PC-9 (cell line): ENCODE results near the gene MTCL1. TPM values are rescaled to one million over a fixed set of nuclear protein-coding genes. Genes with fewer than 3 reads are reported as not detected.

Source experiments
- BruUV-seq: library from RNA; stranded (reverse); fragments of 400-500 nt; replicated peaks from 2 replicates; lab custom pipeline; 2021; lab: Mats Ljungman, UMichigan
- CTCF ChIA-PET: fragments of 300-600 bp; sonication (Branson Sonifier 250); formaldehyde crosslinking; loops from one replicate; lab custom pipeline; 2022; ENCODE audit warnings: antibody characterized with exemption; lab: Charles Lee
- POLR2A ChIA-PET: fragments of 300-600 bp; sonication (Branson Sonifier 250); formaldehyde crosslinking; loops from one replicate; lab custom pipeline; 2022; ENCODE audit warnings: antibody characterized with exemption; ENCODE audit not compliant: unreplicated experiment; lab: Charles Lee
- DNase-seq, 2 experiments: peaks; one replicate each; pipeline versions ENCODE4 v3.0.0 to v3.0.0-alpha.2; 2015 to 2022; ENCODE audit warnings: mixed read lengths in 1 of 2
- H2AFZ ChIP-seq: fragments of 200-600 bp; sonication (generic); 2 replicates; pipeline ENCODE4 v1.8.1; 2017; ENCODE audit warnings: antibody characterized with exemption
- H3F3A ChIP-seq: fragments of 200-600 bp; sonication (generic); 2 replicates; pipeline ENCODE4 v1.8.1; 2017; ENCODE audit warnings: antibody characterized with exemption, mild to moderate bottlenecking, low read depth; ENCODE audit not compliant: insufficient read depth
- H3K27ac ChIP-seq: fragments of 200-600 bp; sonication (generic); 2 replicates; pipeline ENCODE4 v1.6.1; 2016; ENCODE audit warnings: mixed run types
- H3K27me3 ChIP-seq: fragments of 200-600 bp; sonication (generic); 2 replicates; pipeline ENCODE4 v1.6.1; 2016; ENCODE audit warnings: low read depth, mixed run types; ENCODE audit not compliant: insufficient read depth
- H3K36me3 ChIP-seq: fragments of 200-600 bp; sonication (generic); 2 replicates; pipeline ENCODE4 v1.6.1; 2016; ENCODE audit warnings: low read depth, mixed run types
- H3K4me1 ChIP-seq: fragments of 200-600 bp; sonication (generic); replicated peaks from 2 replicates; pipeline ENCODE4 v1.6.1; 2016; ENCODE audit warnings: mixed run types; ENCODE audit not compliant: insufficient read depth
- H3K4me2 ChIP-seq: fragments of 200-600 bp; sonication (generic); 2 replicates; pipeline ENCODE4 v1.6.1; 2017; ENCODE audit warnings: mixed run types
- H3K4me3 ChIP-seq: fragments of 200-600 bp; sonication (generic); 2 replicates; pipeline ENCODE4 v1.6.1; 2016; ENCODE audit warnings: mixed run types
- H3K79me2 ChIP-seq: fragments of 200-600 bp; sonication (generic); 2 replicates; pipeline ENCODE4 v1.6.1; 2017; ENCODE audit warnings: low read depth, mixed run types
- H3K9me2 ChIP-seq: fragments of 200-600 bp; sonication (generic); 2 replicates; pipeline ENCODE4 v1.8.1; 2017; ENCODE audit warnings: mild to moderate bottlenecking; ENCODE audit not compliant: insufficient read depth
- H3K9me3 ChIP-seq: fragments of 200-600 bp; sonication (generic); 2 replicates; pipeline ENCODE4 v1.8.1; 2016; ENCODE audit warnings: low read depth; ENCODE audit not compliant: insufficient read depth
- H4K20me1 ChIP-seq: fragments of 200-600 bp; sonication (generic); 2 replicates; pipeline ENCODE4 v1.8.1; 2017; ENCODE audit not compliant: insufficient read depth
- CTCF ChIP-seq: fragments of 200-600 bp; sonication (generic); conservative IDR thresholded peaks from 2 replicates; pipeline ENCODE4 v1.6.1; 2017; ENCODE audit warnings: mixed run types, antibody characterized with exemption, mild to moderate bottlenecking, moderate library complexity
- EZH2 ChIP-seq: fragments of 200-600 bp; sonication (generic); IDR thresholded peaks from 2 replicates; pipeline ENCODE4 v1.8.0; 2017; ENCODE audit warnings: antibody characterized with exemption, low read depth
- intact Hi-C: fragments of 100-400 bp; cut with micrococcal nuclease; formaldehyde crosslinking; loops from one replicate; pipeline ENCODE4 v1.10.0; 2022; ENCODE audit not compliant: unreplicated experiment
- total RNA-seq: library from RNA; stranded (reverse); gene quantifications from 2 replicates; pipeline ENCODE4 v1.2.3, GENCODE V29; 2021

Gene MTCL1
- total RNA-seq, 1 experiment from 2014 or later = 29.6 TPM

DNA sequence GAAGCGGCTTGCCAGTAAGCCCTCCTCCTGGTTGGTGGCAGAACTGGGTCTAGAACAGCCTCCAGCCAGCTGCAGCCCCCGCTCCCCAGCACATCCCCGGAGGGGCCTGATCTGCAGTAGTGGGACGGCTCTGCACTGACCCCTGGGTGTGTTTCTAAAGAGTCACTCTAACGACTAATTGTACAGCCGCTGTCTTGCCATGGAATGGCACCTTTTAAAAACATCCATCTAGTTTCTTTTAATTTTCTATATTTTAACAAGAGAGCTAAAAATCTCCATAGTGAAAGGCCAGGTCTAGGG, 82.0 kb downstream of the MTCL1 start:
- H3K4me2 ChIP-seq = no peak overlapping the region
- no peak overlapping the region for H3K27ac ChIP-seq
- no peaks in the 10 kb centered on the region for H3K36me3 ChIP-seq
- no peaks in the 10 kb centered on the region for H3K79me2 ChIP-seq
- H3K4me1 ChIP-seq = no peaks in the 10 kb centered on the region
- POLR2A ChIA-PET = no interaction called here
- intact Hi-C loops = no loop called here
- DNase-seq = no peak
- no peaks in the 10 kb centered on the region for H3F3A ChIP-seq
- no peaks in the 10 kb centered on the region for H3K9me2 ChIP-seq
- H3K4me3 ChIP-seq = no peak overlapping the region
- H3K27me3 ChIP-seq = no peaks in the 10 kb centered on the region
- TF ChIP-seq EZH2 (no peak), CTCF (no peak)
- H4K20me1 ChIP-seq = no peaks in the 10 kb centered on the region
- H2AFZ ChIP-seq = no peak overlapping the region
- CTCF ChIA-PET = no interaction called here
- no TSS peak for BruUV-seq
- no peaks in the 10 kb centered on the region for H3K9me3 ChIP-seq

DNA sequence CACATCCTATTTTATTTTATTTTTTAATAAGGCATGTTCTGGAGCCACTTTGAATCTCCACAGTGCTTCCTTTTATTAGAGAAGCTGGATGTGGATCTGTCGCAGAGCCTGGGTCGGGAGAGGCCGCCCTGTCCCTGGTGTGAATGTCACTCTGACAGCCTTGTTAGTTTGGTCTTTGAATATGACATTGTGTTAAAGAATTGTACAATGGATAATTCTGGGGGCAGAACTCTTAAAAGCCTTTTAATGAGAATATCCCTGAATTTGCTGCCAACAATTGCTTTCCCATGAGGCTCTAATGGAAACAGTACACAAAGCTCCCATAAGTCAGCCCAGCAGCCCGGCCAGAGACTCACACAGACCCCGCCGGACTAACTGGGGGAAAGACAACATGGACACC, 82.4 kb downstream of the MTCL1 start:
- POLR2A ChIA-PET = no interaction called here
- H3K4me3 ChIP-seq = no peak overlapping the region
- H3K27me3 ChIP-seq = no peaks in the 10 kb centered on the region
- no peak overlapping the region for H3K4me2 ChIP-seq
- no peak for TF ChIP-seq EZH2
- no peak for TF ChIP-seq CTCF
- intact Hi-C loops = no loop called here
- no peaks in the 10 kb centered on the region for H4K20me1 ChIP-seq
- H3K27ac ChIP-seq = no peak overlapping the region
- no peak for DNase-seq
- no peaks in the 10 kb centered on the region for H3K4me1 ChIP-seq
- H3K36me3 ChIP-seq = no peaks in the 10 kb centered on the region
- no peaks in the 10 kb centered on the region for H3F3A ChIP-seq
- CTCF ChIA-PET = no interaction called here
- no peaks in the 10 kb centered on the region for H3K9me2 ChIP-seq
- BruUV-seq = no TSS peak
- no peak overlapping the region for H2AFZ ChIP-seq
- no peaks in the 10 kb centered on the region for H3K9me3 ChIP-seq
- H3K79me2 ChIP-seq = no peaks in the 10 kb centered on the region

GRCh38 chr18:8788503-8789429, 83.4 kb downstream of the MTCL1 start:
- H3K27ac ChIP-seq = no peak overlapping the region

More at GRCh38 chr18:8788503-8789429, 83.4 kb downstream of the MTCL1 start:
- no peak overlapping the region for H3K4me3 ChIP-seq
- intact Hi-C loops = no loop called here
- CTCF ChIA-PET = interaction anchor here (0.5 kb wide), 1 partner anchor 302 kb away, joined by 7 read pairs; no protein-coding TSS in a partner anchor
- no peak for TF ChIP-seq EZH2
- no peak overlapping the region for H3K4me2 ChIP-seq
- no peaks in the 10 kb centered on the region for H3K9me3 ChIP-seq
- H3K79me2 ChIP-seq = no peaks in the 10 kb centered on the region
- H3F3A ChIP-seq = peaks cover 5% of the 10 kb centered on the region; the same call in 1 of the 2 replicates
- no TSS peak for BruUV-seq
- POLR2A ChIA-PET = no interaction called here
- no peaks in the 10 kb centered on the region for H4K20me1 ChIP-seq
- H2AFZ ChIP-seq = no peak overlapping the region
- H3K27me3 ChIP-seq = no peaks in the 10 kb centered on the region
- no peak for DNase-seq
- H3K4me1 ChIP-seq = 0 out of 2 replicates have a peak, but pooled peaks cover under 1% of the 10 kb centered on the region
- no peaks in the 10 kb centered on the region for H3K36me3 ChIP-seq
- no peaks in the 10 kb centered on the region for H3K9me2 ChIP-seq
